Measurements from ENCODE around the gene THRB.

DNA sequence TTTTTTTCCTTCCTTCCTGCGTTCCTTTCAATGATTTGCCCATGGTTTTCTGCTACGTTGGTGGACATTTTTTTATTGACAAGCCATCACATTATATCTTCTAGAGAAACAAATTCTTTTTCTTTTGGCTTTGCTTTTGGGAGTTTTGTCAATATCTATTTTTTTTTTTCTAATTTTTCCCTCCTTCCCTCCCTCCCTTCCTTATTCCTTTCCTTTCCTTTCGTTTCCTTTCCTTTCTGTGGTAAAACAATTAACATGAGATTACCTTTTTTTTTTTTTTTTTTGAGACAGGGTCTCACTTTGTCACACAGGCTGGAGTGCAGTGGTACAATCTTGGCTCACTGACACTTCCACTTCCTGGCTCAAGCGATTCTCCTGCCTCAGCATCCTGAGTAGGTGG lies 153.7 kb downstream of the THRB start:
- TF ChIP-seq POLR2AphosphoS5 (IDR thresholded peaks at IDR 0.05), result no peak
- TF ChIP-seq, protein P1, sequence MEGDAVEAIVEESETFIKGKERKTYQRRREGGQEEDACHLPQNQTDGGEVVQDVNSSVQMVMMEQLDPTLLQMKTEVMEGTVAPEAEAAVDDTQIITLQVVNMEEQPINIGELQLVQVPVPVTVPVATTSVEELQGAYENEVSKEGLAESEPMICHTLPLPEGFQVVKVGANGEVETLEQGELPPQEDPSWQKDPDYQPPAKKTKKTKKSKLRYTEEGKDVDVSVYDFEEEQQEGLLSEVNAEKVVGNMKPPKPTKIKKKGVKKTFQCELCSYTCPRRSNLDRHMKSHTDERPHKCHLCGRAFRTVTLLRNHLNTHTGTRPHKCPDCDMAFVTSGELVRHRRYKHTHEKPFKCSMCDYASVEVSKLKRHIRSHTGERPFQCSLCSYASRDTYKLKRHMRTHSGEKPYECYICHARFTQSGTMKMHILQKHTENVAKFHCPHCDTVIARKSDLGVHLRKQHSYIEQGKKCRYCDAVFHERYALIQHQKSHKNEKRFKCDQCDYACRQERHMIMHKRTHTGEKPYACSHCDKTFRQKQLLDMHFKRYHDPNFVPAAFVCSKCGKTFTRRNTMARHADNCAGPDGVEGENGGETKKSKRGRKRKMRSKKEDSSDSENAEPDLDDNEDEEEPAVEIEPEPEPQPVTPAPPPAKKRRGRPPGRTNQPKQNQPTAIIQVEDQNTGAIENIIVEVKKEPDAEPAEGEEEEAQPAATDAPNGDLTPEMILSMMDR (IDR thresholded peaks at IDR 0.05), result no peak
- TF ChIP-seq POLR2A (IDR thresholded peaks at IDR 0.05), result no peak
